RWPE2 (cell line): Measurements from ENCODE around the gene IFNA2.
A peak's percentile ranks its signal among the peaks of the same experiment; 100 is the strongest.

Experiments
- ATAC-seq: fragments of 200-7000 bp; cut with Tn5 transposase; 3 replicates; pipeline ENCODE4 v1.9.1; 2021; ENCODE audit warnings: low read depth
- DNase-seq: peaks from one replicate; pipeline ENCODE4 v3.0.0-alpha.2; 2020; ENCODE audit warnings: low spot score
- H3K27ac ChIP-seq: fragments of 450-650 bp; 2 replicates; pipeline ENCODE4 v1.5.1; 2017; ENCODE audit warnings: mild to moderate bottlenecking; ENCODE audit not compliant: poor library complexity, severe bottlenecking
- H3K27me3 ChIP-seq: fragments of 250-450 bp; sonication (Bioruptor Pico); 2 replicates; pipeline ENCODE4 v1.5.1; 2021; ENCODE audit warnings: mild to moderate bottlenecking, moderate library complexity; ENCODE audit not compliant: insufficient read depth, poor library complexity, severe bottlenecking
- H3K36me3 ChIP-seq: fragments of 250-450 bp; sonication (Bioruptor Pico); 2 replicates; pipeline ENCODE4 v1.5.1; 2020; ENCODE audit warnings: low read depth, mild to moderate bottlenecking, moderate library complexity
- H3K4me1 ChIP-seq: fragments of 250-450 bp; sonication (Bioruptor Pico); 2 replicates; pipeline ENCODE4 v1.5.1; 2021; ENCODE audit warnings: mild to moderate bottlenecking, moderate library complexity; ENCODE audit not compliant: insufficient read depth, poor library complexity, severe bottlenecking
- H3K4me3 ChIP-seq: fragments of 250-450 bp; sonication (Bioruptor Pico); 2 replicates; pipeline ENCODE4 v1.5.1; 2021; ENCODE audit warnings: mild to moderate bottlenecking, moderate library complexity; ENCODE audit not compliant: severe bottlenecking
- H3K9me3 ChIP-seq: fragments of 250-450 bp; sonication (Bioruptor Pico); 2 replicates; pipeline ENCODE4 v1.5.1; 2021; ENCODE audit warnings: mild to moderate bottlenecking, moderate library complexity; ENCODE audit not compliant: severe bottlenecking
- CTCF ChIP-seq: fragments of 450-650 bp; IDR thresholded peaks from one replicate; pipeline ENCODE4 v1.5.1; 2017; ENCODE audit warnings: mild to moderate bottlenecking, moderate library complexity; ENCODE audit not compliant: poor library complexity, severe bottlenecking

The IFNA2 gene

GRCh38 chr9:21428235-21428634, 43.0 kb upstream of the IFNA2 start:
- Histone ChIP-seq H3K4me1 (no peaks in the 10 kb centered on the region), H3K9me3 (no peaks in the 10 kb centered on the region), H3K4me3 (no peak overlapping the region), H3K27me3 (peaks cover 28% of the 10 kb centered on the region), H3K36me3 (no peaks in the 10 kb centered on the region), H3K27ac (no peak overlapping the region)
- TF ChIP-seq CTCF: no peak
- no peak for ATAC-seq
- no peak for DNase-seq

- ATAC-seq (peak; percentile 36; the same call in 2 of the 3 replicates), DNase-seq (no peak)
- Histone ChIP-seq H3K36me3 (no peaks in the 10 kb centered on the region), H3K27ac (no peak overlapping the region), H3K4me1 (no peaks in the 10 kb centered on the region), H3K9me3 (no peaks in the 10 kb centered on the region), H3K27me3 (peaks cover 4% of the 10 kb centered on the region), H3K4me3 (no peak overlapping the region)
- TF ChIP-seq CTCF: no peak
Measured at GRCh38 chr9:21415493-21416267, 30.5 kb upstream of the IFNA2 start.

GRCh38 chr9:21414220-21414940, 29.2 kb upstream of the IFNA2 start:
- DNase-seq: no peak
- H3K4me3 ChIP-seq: no peak overlapping the region
- H3K4me1 ChIP-seq: no peaks in the 10 kb centered on the region
- H3K36me3 ChIP-seq: no peaks in the 10 kb centered on the region
- no peaks in the 10 kb centered on the region for H3K9me3 ChIP-seq
- no peak for TF ChIP-seq CTCF
- ATAC-seq: no peak
- H3K27ac ChIP-seq: no peak overlapping the region
- H3K27me3 ChIP-seq: peaks cover 12% of the 10 kb centered on the region

GRCh38 chr9:21413624-21414023, 28.4 kb upstream of the IFNA2 start:
- Histone ChIP-seq H3K36me3 (no peaks in the 10 kb centered on the region), H3K9me3 (no peaks in the 10 kb centered on the region), H3K4me1 (no peaks in the 10 kb centered on the region), H3K27me3 (peaks cover 12% of the 10 kb centered on the region), H3K27ac (no peak overlapping the region), H3K4me3 (no peak overlapping the region)
- TF ChIP-seq CTCF: no peak
- DNase-seq: no peak
- peak; percentile 36; the same call in 1 of the 3 replicates for ATAC-seq
